ENCODE results near the gene USH2A.

USH2A gene

GRCh38 chr1:215875236-215875635 lies 548.0 kb downstream of the USH2A start:
- H3K4me1 ChIP-seq (ENCODE audit: insufficient read depth, low read length, poor library complexity, severe bottlenecking) = no peaks in the 10 kb centered on the region
- no peak overlapping the region for H2AFZ ChIP-seq (ENCODE audit: low read length)

GRCh38 chr1:215872658-215873057 lies 550.6 kb downstream of the USH2A start:
- Histone ChIP-seq H3K4me1 (ENCODE audit: insufficient read depth, low read length, poor library complexity, severe bottlenecking) (no peaks in the 10 kb centered on the region), H3K4me3 (ENCODE audit: low read length, poor library complexity, severe bottlenecking) (no peak overlapping the region), H3K9ac (ENCODE audit: low read depth, low read length, poor library complexity, severe bottlenecking) (no peak overlapping the region), H3K9me2 (replicated peaks; ENCODE audit: low read depth, low read length) (no peaks in the 10 kb centered on the region), H2AFZ (ENCODE audit: low read length) (no peak overlapping the region), H4K20me1 (ENCODE audit: insufficient read depth, low read length, poor library complexity, severe bottlenecking) (no peaks in the 10 kb centered on the region), H3K9me3 (ENCODE audit: insufficient read depth, low read depth, low read length) (no peaks in the 10 kb centered on the region), H3F3A (ENCODE audit: low read depth) (no peaks in the 10 kb centered on the region), H3K79me2 (ENCODE audit: insufficient read depth, low read length) (no peaks in the 10 kb centered on the region), H3K36me3 (ENCODE audit: insufficient read depth, low read length) (no peaks in the 10 kb centered on the region), H3K4me2 (ENCODE audit: low read depth, low read length, poor library complexity, severe bottlenecking) (no peak overlapping the region), H3K27me3 (ENCODE audit: insufficient read depth, low read length, poor library complexity, severe bottlenecking) (no peaks in the 10 kb centered on the region)
- TF ChIP-seq EZH2phosphoT487 (IDR thresholded peaks at IDR 0.05; ENCODE audit: borderline replicate concordance) = no peak
- TF ChIP-seq CTCF (conservative IDR thresholded peaks at IDR 0.05; ENCODE audit: low read length) = no peak

More at GRCh38 chr1:215875236-215875635, 548.0 kb downstream of the USH2A start:
- no peak overlapping the region for H3K9ac ChIP-seq (ENCODE audit: low read depth, low read length, poor library complexity, severe bottlenecking)
- no peaks in the 10 kb centered on the region for H3K9me3 ChIP-seq (ENCODE audit: insufficient read depth, low read depth, low read length)
- no peak overlapping the region for H3K4me3 ChIP-seq (ENCODE audit: low read length, poor library complexity, severe bottlenecking)
- H3K79me2 ChIP-seq (ENCODE audit: insufficient read depth, low read length) = no peaks in the 10 kb centered on the region
- no peak overlapping the region for H3K4me2 ChIP-seq (ENCODE audit: low read depth, low read length, poor library complexity, severe bottlenecking)
- TF ChIP-seq EZH2phosphoT487 (IDR thresholded peaks at IDR 0.05; ENCODE audit: borderline replicate concordance) (no peak), CTCF (conservative IDR thresholded peaks at IDR 0.05; ENCODE audit: low read length) (no peak)
- no peaks in the 10 kb centered on the region for H3F3A ChIP-seq (ENCODE audit: low read depth)
- H4K20me1 ChIP-seq (ENCODE audit: insufficient read depth, low read length, poor library complexity, severe bottlenecking) = no peaks in the 10 kb centered on the region
- H3K36me3 ChIP-seq (ENCODE audit: insufficient read depth, low read length) = no peaks in the 10 kb centered on the region
- no peaks in the 10 kb centered on the region for H3K27me3 ChIP-seq (ENCODE audit: insufficient read depth, low read length, poor library complexity, severe bottlenecking)
- H3K9me2 ChIP-seq (replicated peaks; ENCODE audit: low read depth, low read length) = no peaks in the 10 kb centered on the region

- Histone ChIP-seq H3K36me3 (ENCODE audit: insufficient read depth, low read length) (no peaks in the 10 kb centered on the region), H3K9ac (ENCODE audit: low read depth, low read length, poor library complexity, severe bottlenecking) (no peak overlapping the region), H3K9me2 (replicated peaks; ENCODE audit: low read depth, low read length) (no peaks in the 10 kb centered on the region), H3F3A (ENCODE audit: low read depth) (no peaks in the 10 kb centered on the region), H3K79me2 (ENCODE audit: insufficient read depth, low read length) (no peaks in the 10 kb centered on the region), H3K4me2 (ENCODE audit: low read depth, low read length, poor library complexity, severe bottlenecking) (no peak overlapping the region), H3K4me3 (ENCODE audit: low read length, poor library complexity, severe bottlenecking) (no peak overlapping the region), H3K4me1 (ENCODE audit: insufficient read depth, low read length, poor library complexity, severe bottlenecking) (no peaks in the 10 kb centered on the region), H2AFZ (ENCODE audit: low read length) (no peak overlapping the region), H3K9me3 (ENCODE audit: insufficient read depth, low read depth, low read length) (no peaks in the 10 kb centered on the region), H4K20me1 (ENCODE audit: insufficient read depth, low read length, poor library complexity, severe bottlenecking) (no peaks in the 10 kb centered on the region), H3K27me3 (ENCODE audit: insufficient read depth, low read length, poor library complexity, severe bottlenecking) (no peaks in the 10 kb centered on the region)
- TF ChIP-seq EZH2phosphoT487 (IDR thresholded peaks at IDR 0.05; ENCODE audit: borderline replicate concordance) (no peak), CTCF (conservative IDR thresholded peaks at IDR 0.05; ENCODE audit: low read length) (no peak)
Measured at GRCh38 chr1:215868500-215868899, 554.7 kb downstream of the USH2A start.
